ENCODE data around the gene SNX10. TPM values are rescaled to one million over a fixed set of nuclear protein-coding genes. Genes with fewer than 3 reads are reported as not detected.

SNX10 gene
- total and polyA plus RNA-seq, 9 donors: 1.2 to 3.3 (median 1.6) TPM

GRCh38 chr7:26416004-26416403 is 124.3 kb downstream of the SNX10 start:
- Histone ChIP-seq H3K27ac (ENCODE audit: low read length) (no peak overlapping the region), H3K9me3 (replicated peaks; ENCODE audit: control insufficient read depth, low read depth, low read length) (no peaks in the 10 kb centered on the region), H3K4me1 (ENCODE audit: control insufficient read depth, insufficient read depth, low read length) (no peaks in the 10 kb centered on the region), H3K27me3 (ENCODE audit: control insufficient read depth, insufficient read depth, low read length) (no peaks in the 10 kb centered on the region), H3K4me3 (ENCODE audit: low read length) (no peak overlapping the region), H3K36me3 (ENCODE audit: control insufficient read depth, insufficient read depth, low read length) (no peaks in the 10 kb centered on the region)
- 88% methylated on average over 1 of the region's 1 CpG for WGBS (ENCODE audit: insufficient coverage)
- DNase-seq: no peak

GRCh38 chr7:26417911-26418413 is 126.3 kb downstream of the SNX10 start:
- Histone ChIP-seq H3K4me1 (ENCODE audit: control insufficient read depth, insufficient read depth, low read length) (no peaks in the 10 kb centered on the region), H3K4me3 (ENCODE audit: low read length) (no peak overlapping the region), H3K27ac (ENCODE audit: low read length) (no peak overlapping the region), H3K9me3 (replicated peaks; ENCODE audit: control insufficient read depth, low read depth, low read length) (no peaks in the 10 kb centered on the region), H3K27me3 (ENCODE audit: control insufficient read depth, insufficient read depth, low read length) (no peaks in the 10 kb centered on the region), H3K36me3 (ENCODE audit: control insufficient read depth, insufficient read depth, low read length) (no peaks in the 10 kb centered on the region)
- WGBS (ENCODE audit: insufficient coverage): 82% methylated on average over 4 of the region's 5 CpGs
- DNase-seq: no peak

- no peak overlapping the region for H3K27ac ChIP-seq (ENCODE audit: low read length)
- H3K36me3 ChIP-seq (ENCODE audit: control insufficient read depth, insufficient read depth, low read length): no peaks in the 10 kb centered on the region
- DNase-seq: no peak
- no peaks in the 10 kb centered on the region for H3K9me3 ChIP-seq (replicated peaks; ENCODE audit: control insufficient read depth, low read depth, low read length)
- no peaks in the 10 kb centered on the region for H3K4me1 ChIP-seq (ENCODE audit: control insufficient read depth, insufficient read depth, low read length)
- H3K4me3 ChIP-seq (ENCODE audit: low read length): no peak overlapping the region
- WGBS (ENCODE audit: insufficient coverage): 30% methylated on average over 2 of the region's 3 CpGs
- no peaks in the 10 kb centered on the region for H3K27me3 ChIP-seq (ENCODE audit: control insufficient read depth, insufficient read depth, low read length)
These were observed 127.5 kb downstream of the SNX10 start for GRCh38 chr7:26419198-26419597.

- WGBS (ENCODE audit: insufficient coverage): no CpG with 5 or more reads among the region's 5 CpGs
- no peak overlapping the region for H3K27ac ChIP-seq (ENCODE audit: low read length)
These were observed 128.9 kb downstream of the SNX10 start for GRCh38 chr7:26420422-26421019.

GRCh38 chr7:26422761-26423160 is 131.1 kb downstream of the SNX10 start:
- no peaks in the 10 kb centered on the region for H3K27me3 ChIP-seq (ENCODE audit: control insufficient read depth, insufficient read depth, low read length)

More at GRCh38 chr7:26420422-26421019, 128.9 kb downstream of the SNX10 start:
- H3K9me3 ChIP-seq (replicated peaks; ENCODE audit: control insufficient read depth, low read depth, low read length): no peaks in the 10 kb centered on the region
- H3K4me3 ChIP-seq (ENCODE audit: low read length): no peak overlapping the region
- no peaks in the 10 kb centered on the region for H3K4me1 ChIP-seq (ENCODE audit: control insufficient read depth, insufficient read depth, low read length)
- H3K36me3 ChIP-seq (ENCODE audit: control insufficient read depth, insufficient read depth, low read length): no peaks in the 10 kb centered on the region
- DNase-seq: no peak
- H3K27me3 ChIP-seq (ENCODE audit: control insufficient read depth, insufficient read depth, low read length): no peaks in the 10 kb centered on the region

GRCh38 chr7:26423436-26423835 is 131.8 kb downstream of the SNX10 start:
- WGBS (ENCODE audit: insufficient coverage): no CpG with 5 or more reads among the region's 1 CpG
- no peaks in the 10 kb centered on the region for H3K4me1 ChIP-seq (ENCODE audit: control insufficient read depth, insufficient read depth, low read length)
- DNase-seq: no peak
- no peaks in the 10 kb centered on the region for H3K36me3 ChIP-seq (ENCODE audit: control insufficient read depth, insufficient read depth, low read length)
- H3K9me3 ChIP-seq (replicated peaks; ENCODE audit: control insufficient read depth, low read depth, low read length): no peaks in the 10 kb centered on the region
- no peaks in the 10 kb centered on the region for H3K27me3 ChIP-seq (ENCODE audit: control insufficient read depth, insufficient read depth, low read length)
- H3K4me3 ChIP-seq (ENCODE audit: low read length): no peak overlapping the region
- no peak overlapping the region for H3K27ac ChIP-seq (ENCODE audit: low read length)

More at GRCh38 chr7:26422761-26423160, 131.1 kb downstream of the SNX10 start:
- no peaks in the 10 kb centered on the region for H3K9me3 ChIP-seq (replicated peaks; ENCODE audit: control insufficient read depth, low read depth, low read length)
- 62% methylated on average over 2 of the region's 5 CpGs for WGBS (ENCODE audit: insufficient coverage)
- no peak overlapping the region for H3K27ac ChIP-seq (ENCODE audit: low read length)
- no peaks in the 10 kb centered on the region for H3K36me3 ChIP-seq (ENCODE audit: control insufficient read depth, insufficient read depth, low read length)
- H3K4me3 ChIP-seq (ENCODE audit: low read length): no peak overlapping the region
- DNase-seq: no peak
- H3K4me1 ChIP-seq (ENCODE audit: control insufficient read depth, insufficient read depth, low read length): no peaks in the 10 kb centered on the region

Other genes starting within 250 kb of the SNX10 start
- 0.44 TPM for gene NFE2L3, start 139.7 kb upstream of the SNX10 start, total RNA-seq
- 1 to 10 TPM; 1.4 to 6.4 (median 3.0) TPM for gene NFE2L3, start 139.7 kb upstream of the SNX10 start, polyA plus RNA-seq (ENCODE audit: insufficient read depth in 1 of 8, insufficient read length in 8 of 8, low replicate concordance in 1 of 8)
- 107 TPM for gene HNRNPA2B1, start 91.1 kb upstream of the SNX10 start, total RNA-seq
- gene HNRNPA2B1, start 91.1 kb upstream of the SNX10 start, polyA plus RNA-seq (ENCODE audit: insufficient read depth in 1 of 8, insufficient read length in 8 of 8, low replicate concordance in 1 of 8): 100 to 1,000 TPM; 743 to 924 (median 812) TPM
- 148 TPM for gene CBX3, start 90.1 kb upstream of the SNX10 start, total RNA-seq
- gene CBX3, start 90.1 kb upstream of the SNX10 start, polyA plus RNA-seq (ENCODE audit: insufficient read depth in 1 of 8, insufficient read length in 8 of 8, low replicate concordance in 1 of 8): 100 to 1,000 TPM; 158 to 210 (median 184) TPM

Data from muscle of leg (tissue), 11 donors.